Ramos (cell line): ENCODE measurements around the gene JMY.

Experiments
- in situ Hi-C: fragments of 300-500 bp; cut with MboI; formaldehyde crosslinking; loops from one replicate; pipeline ENCODE4 v1.14.3; 2022; ENCODE audit warnings: low sequenced_read_pairs; ENCODE audit not compliant: unreplicated experiment

Gene JMY, protein sequence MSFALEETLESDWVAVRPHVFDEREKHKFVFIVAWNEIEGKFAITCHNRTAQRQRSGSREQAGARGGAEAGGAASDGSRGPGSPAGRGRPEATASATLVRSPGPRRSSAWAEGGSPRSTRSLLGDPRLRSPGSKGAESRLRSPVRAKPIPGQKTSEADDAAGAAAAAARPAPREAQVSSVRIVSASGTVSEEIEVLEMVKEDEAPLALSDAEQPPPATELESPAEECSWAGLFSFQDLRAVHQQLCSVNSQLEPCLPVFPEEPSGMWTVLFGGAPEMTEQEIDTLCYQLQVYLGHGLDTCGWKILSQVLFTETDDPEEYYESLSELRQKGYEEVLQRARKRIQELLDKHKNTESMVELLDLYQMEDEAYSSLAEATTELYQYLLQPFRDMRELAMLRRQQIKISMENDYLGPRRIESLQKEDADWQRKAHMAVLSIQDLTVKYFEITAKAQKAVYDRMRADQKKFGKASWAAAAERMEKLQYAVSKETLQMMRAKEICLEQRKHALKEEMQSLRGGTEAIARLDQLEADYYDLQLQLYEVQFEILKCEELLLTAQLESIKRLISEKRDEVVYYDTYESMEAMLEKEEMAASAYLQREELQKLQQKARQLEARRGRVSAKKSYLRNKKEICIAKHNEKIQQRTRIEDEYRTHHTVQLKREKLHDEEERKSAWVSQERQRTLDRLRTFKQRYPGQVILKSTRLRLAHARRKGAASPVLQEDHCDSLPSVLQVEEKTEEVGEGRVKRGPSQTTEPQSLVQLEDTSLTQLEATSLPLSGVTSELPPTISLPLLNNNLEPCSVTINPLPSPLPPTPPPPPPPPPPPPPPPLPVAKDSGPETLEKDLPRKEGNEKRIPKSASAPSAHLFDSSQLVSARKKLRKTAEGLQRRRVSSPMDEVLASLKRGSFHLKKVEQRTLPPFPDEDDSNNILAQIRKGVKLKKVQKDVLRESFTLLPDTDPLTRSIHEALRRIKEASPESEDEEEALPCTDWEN

DNA sequence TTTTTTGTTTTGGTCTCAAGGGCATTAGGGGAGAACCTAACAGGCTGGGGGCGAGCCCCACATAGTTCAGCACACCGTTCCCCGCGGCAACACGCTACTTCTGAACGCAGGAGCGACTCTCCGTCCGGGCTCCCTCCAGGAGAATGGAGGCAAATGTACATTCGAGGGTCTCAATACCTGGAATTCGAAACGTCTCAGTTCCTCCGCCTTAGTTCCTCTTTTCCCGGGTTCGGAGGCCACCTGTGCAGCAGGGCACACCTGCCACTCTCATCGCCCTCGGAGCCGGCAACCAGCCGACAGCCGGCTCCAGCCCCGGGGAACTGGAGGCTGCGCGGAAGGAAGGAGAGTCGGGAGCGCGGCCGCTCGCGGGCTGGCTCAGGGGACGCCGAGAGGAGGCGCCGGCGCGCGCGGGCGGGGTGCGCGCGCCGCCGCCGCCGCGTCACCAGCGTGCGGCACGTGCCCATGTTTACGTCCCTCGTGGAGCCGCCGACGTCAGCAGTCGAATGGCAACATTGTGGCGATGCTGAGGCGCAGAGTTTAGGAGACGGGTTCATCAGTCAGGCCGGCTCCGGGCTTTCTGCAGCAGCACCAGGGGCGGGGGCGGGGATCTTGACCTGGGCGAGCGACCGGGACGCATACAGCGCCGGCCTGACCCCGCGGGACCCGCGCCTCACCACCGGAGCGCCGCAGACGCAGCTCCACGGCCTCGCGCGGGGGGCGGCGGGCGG, at the start of gene JMY:
TSS of gene JMY (plus strand) at position 498 of the 728 bp plus-strand sequence. CDS start 520 bp downstream, outside the sequence.
- in situ Hi-C loops: no loop called here

DNA sequence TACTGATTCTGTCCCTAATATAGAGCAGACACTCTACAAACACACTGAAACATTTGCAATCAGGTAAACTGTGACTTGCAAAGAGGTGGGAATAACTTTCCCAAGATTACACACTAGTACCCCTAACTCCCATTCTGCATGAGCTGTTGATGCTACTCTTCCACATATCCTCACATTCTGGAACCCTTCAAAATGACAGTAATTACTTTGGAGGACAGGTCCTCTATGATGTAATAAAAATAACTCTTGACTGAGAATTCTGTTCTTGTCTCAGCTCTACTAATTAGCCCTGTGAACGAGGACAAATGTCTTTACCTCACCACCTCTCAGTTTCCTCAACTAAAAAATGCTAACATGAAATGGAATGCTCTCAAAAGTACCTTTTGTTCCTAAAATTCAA, 49.5 kb upstream of the JMY start:
- in situ Hi-C loops: no loop called here

DNA sequence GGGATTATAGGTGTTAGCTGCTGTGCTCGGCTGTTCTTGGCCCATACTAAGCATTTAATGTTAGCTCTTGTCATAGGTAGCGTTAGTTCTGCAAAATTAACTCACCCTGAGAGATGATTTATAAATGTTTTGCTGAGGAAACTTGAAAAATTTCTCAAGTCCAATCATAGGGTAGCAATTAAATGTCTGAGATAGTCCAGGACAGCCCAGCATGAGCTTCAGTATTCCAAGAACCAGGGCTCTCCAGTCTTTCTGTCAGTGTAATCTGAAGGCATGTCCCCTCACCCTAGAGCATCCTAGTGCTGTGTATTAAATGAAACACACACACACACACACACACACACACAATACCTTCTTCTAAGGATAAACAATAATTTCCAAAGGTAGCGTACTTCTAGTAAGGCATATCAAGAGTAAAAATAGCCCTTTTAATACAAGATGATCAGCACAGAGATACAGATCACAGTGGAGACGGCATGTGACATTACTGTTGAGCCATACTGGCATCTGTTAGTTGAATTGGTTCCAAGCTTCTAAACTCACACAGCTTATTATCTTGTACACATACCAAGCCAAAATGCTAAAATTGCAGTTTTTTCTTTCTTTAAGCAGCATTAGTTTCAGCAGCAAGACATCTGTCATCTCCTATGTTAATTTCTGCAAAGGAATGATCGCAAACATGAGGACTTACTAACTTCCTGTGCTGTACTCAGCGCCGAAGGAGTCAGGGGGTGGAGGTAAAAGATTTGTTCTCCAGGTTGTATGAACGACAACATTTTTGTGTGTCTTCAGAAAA, 46.3 kb upstream of the JMY start:
- in situ Hi-C loops: no loop called here

DNA sequence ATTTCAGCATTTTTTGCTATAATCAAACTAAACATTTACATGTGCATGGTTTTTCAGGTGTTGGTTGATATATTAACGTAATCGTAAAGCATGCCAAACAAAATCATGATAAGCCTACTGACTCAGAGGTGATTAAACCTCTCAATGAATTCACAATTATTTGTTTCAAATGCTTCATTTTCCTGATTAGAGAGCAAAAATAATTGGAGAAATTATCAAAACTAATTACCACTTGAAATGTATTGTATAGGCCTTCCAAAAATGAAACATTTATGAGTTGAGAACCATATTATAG, 45.7 kb upstream of the JMY start:
- in situ Hi-C loops: no loop called here

DNA sequence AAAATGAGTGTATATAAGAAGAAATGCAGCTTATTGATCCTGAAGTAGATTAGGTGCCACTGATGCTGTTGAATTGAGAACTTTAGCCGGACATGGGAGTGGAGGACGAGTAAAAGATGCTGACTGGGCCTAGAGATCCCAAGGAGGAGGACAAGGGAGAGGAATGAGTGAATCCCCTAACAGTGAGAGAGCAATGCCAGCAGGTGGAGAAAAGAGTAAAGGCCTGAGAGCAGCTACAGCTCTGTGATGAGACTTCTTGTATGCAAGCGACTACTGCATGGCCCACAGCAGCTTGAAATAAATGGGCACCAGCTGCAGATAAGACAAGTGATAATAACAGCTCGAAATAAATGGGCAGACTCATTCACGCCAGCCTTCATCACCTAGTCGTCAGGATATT, 44.5 kb upstream of the JMY start:
- in situ Hi-C loops: no loop called here

DNA sequence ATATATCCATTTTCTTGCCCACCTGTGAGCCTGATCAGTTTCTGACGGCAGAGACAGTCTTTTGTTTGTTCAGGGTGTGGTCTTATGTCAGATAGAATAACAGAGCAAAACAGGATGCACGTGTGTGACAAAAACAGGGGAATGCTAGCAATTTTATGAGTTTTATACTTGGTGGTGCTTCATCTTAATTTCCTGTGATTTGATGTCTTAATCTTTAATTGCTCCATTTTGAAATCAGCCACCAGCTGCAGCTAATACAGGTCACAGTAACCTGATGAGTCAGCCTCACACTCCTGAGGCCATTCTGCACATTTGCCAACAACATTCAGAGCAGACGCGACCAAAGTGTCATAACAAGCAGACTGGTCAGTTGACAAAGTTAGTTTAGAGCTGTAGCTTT, 42.3 kb upstream of the JMY start:
- in situ Hi-C loops: no loop called here

DNA sequence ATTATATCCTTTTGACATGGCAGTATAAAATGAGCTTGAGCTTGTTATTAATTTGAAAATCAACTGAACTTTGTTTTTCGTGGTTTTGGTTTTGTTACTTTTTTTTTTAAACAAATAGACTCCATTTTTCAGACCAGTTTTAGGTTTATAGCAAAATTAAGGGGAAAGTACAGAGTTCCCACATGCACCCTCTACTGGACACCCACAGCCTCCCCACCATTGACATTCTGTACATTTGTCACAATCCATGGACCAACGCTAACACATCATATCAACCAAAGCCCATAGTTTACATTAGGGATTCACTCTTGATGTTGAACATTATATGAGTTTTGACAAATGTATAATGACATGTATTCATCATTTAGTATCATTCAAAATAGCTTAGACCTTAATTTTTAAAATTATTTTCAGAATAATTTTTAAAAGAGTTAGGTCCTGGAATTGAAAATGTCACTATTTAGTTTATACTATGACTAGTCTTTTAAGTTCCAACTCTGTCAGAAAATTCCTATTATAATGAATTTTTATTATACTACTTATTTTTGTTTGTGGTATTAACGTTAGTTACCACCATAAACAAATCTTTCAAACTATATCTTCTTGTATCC, 35.3 kb upstream of the JMY start:
- in situ Hi-C loops: no loop called here

DNA sequence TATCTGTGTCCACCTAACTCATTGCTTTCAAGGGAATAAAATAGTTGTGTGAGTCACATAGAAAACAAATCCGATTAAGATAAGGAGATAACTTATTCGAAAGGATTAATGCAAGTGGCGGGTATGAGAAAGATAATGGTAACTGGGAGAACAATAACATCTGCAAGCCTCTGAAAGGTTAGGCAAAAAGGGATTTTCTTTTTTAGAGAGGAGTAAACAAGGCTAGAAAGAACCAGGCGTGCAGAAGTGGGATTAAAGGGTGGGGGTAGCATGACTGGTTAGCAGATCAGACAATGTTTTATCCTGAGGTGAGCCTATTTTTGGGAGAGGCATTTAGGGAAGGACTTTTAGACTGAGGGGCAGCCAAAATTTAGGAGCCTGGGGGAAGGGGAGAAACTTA, 34.7 kb upstream of the JMY start:
- in situ Hi-C loops: no loop called here

DNA sequence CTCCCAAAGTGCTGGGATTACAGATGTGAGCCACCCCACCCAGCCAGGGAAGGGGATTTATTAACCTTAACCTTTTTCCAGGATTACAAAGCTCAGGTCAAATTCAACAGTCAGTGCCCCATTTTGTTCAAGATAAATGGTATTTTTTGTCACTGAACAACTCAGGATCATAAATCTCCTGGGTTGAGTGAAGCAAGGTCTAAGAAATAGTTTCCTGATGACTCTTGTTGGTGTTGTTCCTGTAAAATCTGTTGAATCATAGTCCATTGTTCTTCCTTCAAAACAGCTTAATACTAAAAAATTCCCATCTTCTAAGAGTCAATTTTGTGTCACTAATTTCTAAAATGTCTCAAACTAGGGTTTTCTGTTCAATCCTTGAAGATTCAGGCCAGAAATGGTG, 33.9 kb upstream of the JMY start:
- in situ Hi-C loops: no loop called here

DNA sequence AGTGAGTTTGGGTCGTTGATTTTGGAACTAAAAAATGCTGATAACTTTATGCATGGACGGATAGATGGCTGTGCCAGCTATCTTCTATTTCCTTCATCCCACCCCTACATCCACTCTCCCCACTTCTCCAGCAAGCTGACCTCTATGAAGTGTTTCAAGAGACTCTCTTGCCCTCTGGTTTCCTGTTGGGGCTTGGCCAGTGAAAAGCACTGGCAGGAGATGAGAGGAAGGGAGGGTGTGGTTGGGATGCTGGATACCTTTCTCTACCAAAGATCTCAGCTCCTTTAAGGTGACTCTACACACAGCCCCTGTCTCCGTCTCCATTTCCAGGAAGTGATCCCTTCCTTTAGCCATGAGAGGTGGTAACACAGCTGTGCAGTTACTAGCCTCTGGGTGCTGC, 30.0 kb upstream of the JMY start:
- in situ Hi-C loops: no loop called here

DNA sequence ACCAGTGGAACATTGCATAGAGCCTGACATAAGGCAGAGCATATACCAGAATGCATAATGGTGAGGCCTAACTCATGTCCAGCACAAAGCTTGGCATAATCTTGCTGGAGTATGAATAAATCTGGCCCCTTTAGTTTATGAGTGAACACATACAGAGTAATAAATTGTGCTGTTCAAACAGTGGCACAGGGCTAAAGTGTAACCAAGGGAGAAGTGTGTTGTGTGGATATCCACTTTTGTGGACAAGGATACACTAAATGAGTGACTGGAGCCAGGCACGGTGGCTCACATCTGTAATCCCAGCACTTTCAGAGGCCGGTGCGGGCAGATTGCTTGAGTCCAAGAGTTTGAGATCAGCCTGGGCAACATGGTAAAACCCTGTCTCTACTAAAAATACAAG, 29.4 kb upstream of the JMY start:
- in situ Hi-C loops: no loop called here

DNA sequence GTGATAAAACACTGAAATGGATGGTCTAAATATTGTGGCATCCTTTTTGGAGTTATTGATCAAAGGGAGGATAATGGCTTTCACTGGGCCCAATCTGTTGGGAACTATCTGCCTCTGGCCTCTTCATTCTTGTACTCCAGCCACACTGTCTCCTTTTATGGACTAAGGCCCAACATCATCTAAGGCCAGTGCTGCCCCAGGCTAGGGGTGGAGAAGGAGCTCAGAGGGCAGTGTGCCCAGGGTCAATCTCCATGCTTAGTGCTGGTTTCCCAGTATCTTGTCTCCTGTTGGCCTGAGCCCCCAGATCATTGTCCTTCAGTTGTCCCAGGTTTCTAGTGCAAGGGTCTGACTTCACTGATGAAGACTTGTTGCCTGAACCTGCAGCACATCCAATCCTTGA, 26.4 kb upstream of the JMY start:
- in situ Hi-C loops: no loop called here

DNA sequence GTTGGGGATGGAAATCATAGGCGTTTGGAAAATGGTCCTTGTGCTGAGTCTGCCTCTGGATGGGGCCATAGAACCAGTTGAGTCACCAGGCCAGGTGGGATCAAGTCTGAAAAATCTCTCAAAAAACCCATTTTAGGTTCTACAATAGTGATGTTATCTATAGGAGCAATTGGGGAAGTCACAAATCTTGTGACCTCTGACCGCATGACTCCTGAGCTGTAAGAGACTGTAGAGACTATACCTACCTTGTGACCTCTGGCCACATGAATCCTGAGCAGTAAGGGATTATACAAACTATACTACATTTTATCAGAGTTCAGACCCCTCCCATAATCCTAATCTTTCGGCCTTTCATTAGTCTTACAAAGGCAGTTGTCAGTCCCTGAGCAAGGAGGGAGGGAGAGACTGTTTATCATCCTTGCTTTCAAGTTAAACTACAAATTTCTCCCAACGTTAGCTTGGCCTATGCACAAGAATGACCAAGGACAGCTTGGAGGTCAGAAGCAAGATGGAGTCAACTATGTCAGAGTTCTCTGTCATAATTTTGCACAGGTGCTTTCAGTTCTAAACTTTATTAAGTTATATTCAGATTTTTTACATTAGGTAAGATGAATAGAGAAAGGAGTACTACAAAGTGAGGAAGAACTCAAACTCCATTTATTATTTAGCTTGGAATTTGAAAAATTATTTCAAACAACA, 11.5 kb upstream of the JMY start:
- in situ Hi-C loops: no loop called here

DNA sequence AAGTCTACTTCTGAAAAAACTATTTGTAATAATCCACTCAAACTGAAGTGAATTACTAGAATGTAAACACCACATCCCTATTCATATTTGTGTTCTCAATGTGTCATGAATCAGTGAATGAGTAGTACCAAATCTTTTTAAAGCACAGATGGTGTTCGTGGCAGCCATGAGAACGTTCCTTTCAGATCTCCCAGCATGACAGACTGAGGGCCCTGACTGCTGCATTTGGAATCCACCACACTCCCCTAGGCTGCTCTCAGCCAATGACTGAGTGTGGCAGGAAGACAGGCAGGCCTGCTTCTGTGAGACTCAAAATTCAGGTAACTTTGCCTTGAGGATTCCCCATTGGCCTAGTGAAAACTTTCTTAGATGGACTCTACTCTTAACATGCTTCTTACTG, 10.9 kb upstream of the JMY start:
- in situ Hi-C loops: no loop called here

DNA sequence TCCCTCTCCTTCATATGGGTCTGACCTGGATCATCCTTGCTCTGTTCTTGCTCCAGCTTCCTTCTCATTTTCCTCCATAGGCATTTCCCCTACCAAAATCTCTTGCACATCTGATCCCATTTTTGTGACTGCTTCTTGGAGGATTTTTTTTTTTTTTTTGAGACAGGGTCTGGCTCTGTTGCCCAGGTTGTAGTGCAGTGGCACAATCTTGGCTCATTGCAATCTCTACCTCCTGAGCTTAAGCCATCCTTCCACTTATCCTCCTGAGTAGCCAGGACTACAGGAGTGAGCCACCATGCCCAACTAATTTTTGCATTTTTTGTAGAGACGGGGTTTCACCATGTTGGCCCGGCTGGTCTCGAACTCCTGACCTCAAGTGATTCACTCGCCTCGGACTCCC, 10.5 kb upstream of the JMY start:
- in situ Hi-C loops: no loop called here

DNA sequence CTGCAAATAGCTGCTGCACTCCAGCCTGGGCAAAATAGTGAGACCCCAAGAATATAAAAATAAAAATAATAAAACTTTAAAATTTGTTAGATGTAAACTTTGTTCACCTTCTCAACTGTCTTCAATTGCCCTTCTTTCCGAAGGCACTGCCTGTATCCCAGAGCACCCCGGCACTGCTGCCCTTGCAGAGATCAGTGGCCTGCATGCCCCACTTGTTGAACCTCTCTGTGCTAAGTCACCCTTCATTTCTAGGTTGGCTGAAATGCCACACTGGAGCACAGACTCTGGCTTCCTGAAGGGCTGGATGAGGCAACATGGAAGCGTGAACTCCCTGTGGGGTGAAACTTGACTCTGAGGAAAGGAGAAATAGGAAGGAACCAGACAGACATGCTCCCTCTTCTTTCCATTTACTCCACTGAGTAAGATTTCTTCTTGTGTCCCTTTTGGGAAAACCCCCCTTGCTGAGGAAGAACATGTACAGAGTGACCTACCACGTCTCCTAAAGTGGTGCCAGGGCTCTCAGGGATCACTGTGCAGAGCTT, 8.4 kb upstream of the JMY start:
- in situ Hi-C loops: no loop called here

DNA sequence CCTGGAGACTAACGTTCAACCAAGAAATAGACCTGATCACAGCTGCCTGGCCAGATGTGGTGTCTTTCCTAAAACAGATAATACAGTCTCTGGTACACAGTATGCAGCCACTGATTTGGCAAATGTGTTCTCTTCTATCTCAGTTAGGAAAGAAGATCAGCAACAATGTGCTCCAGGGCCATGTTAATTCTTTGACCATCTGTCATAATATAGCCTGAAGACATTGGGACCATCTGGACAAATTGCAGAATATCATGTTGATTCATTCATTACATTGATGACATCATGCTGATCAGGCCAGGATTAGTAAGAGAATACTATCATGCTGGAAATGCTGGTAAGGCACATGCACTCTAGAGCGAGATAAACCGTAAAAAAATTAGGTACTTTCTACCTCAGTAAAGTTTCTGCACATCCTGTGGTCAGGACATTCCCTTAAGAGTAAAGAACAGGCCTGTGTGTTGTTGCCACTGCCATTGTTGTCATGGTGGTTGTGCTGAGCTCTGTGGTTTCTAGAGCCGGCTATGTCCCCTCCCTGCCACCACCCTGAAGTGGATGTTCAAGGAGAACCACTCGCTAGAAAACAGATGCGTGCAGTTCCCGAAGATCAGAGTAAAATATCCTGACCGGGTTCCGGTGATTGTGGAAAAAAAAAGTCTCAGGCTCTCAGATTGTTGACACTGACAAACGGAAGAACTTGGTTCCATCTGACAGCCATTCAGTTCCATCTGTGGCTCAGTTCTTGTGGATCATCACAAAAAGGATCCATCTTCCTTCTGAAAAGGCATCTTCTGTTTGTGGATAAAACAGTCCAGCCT, 6.4 kb upstream of the JMY start:
- in situ Hi-C loops: no loop called here

DNA sequence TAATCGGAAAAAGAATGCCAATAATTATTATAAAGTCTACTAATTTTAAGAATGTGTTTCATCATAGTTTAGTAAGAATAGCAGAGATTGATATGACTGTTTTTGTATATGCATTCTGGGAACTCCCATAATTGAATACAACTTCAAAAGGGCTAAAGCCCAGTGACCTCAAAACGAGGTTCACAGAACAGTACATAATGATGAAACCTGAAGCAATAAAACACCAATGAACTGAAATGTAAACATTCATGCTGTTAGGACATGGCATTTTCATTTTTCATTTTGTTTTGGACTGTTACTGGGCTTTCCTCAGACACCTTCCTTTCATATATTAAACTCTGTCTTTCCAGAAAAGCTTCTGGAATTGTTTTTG, 684 bp upstream of the JMY start:
- in situ Hi-C loops: no loop called here
